ENCODE results near the gene DHRS1. TPM values are rescaled to one million over a fixed set of nuclear protein-coding genes. Genes with fewer than 3 reads are reported as not detected.

The DHRS1 gene
- total RNA-seq, 1 experiment from 2014 or later = 34.7 TPM

DNA sequence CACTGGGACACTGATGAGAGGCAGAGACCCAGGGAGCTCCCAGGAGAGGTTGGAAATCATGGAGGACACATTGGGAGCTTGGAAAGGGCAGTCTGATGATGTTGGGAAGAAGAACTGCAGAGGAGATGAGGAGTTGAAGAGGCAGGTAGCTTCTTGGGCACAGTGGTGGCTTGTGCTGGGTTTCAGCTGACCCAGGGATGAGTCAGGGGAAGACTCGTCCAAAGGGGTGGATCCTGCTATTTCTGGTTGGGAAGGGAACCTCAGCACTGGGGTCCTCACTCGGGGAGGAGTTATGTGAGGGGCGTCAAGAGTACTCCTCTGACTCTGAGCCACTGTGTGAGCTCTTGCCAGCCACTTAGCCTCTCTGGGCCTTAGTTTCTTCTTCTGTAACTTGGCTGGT, 23.8 kb upstream of the DHRS1 start:
- ATAC-seq = no peak; the same call in 1 of the 2 replicates
- Histone ChIP-seq H3K27ac (ENCODE audit: low read depth, low read length) (no peak overlapping the region), H3K9me3 (ENCODE audit: control insufficient read depth in 1 of 2, insufficient read depth in 1 of 2, low read depth in 1 of 2, low read length in 2 of 2) (no peaks in the 10 kb centered on the region), H4K20me1 (ENCODE audit: insufficient read depth) (no peaks in the 10 kb centered on the region), H3K9me2 (ENCODE audit: insufficient read depth) (no peaks in the 10 kb centered on the region), H3K4me3 (replicated peaks in 1 of 2; ENCODE audit: low read depth in 1 of 2, low read length in 2 of 2) (no peak overlapping the region), H3K4me1 (ENCODE audit: control insufficient read depth in 1 of 2, insufficient read depth in 2 of 2, low read length in 2 of 2) (no peaks in the 10 kb centered on the region), H3K27me3 (ENCODE audit: insufficient read depth, low read length) (0 out of 2 replicates have a peak, but pooled peaks cover 4% of the 10 kb centered on the region), H3K4me2 (ENCODE audit: low read length) (no peak overlapping the region), H3K36me3 (ENCODE audit: control insufficient read depth in 1 of 2, insufficient read depth in 2 of 2, low read length in 2 of 2) (no peaks in the 10 kb centered on the region), H2AFZ (ENCODE audit: low read depth, low read length, poor library complexity, severe bottlenecking) (no peak overlapping the region), H3K79me2 (ENCODE audit: insufficient read depth, low read length) (no peaks in the 10 kb centered on the region), H3K9ac (ENCODE audit: low read length) (no peak overlapping the region)
- no peak for DNase-seq (ENCODE audit: low read depth, low spot score)
- ChIA-PET CTCF (no interaction called here), POLR2A (no interaction called here), RAD21 (ENCODE audit: low non-redundant PET in 1 of 2, low total read pairs in 2 of 2, uncharacterized antibody in 2 of 2, unreplicated experiment in 2 of 2) (no interaction called here)
- BruUV-seq (replicated peaks) = no TSS peak
- TF ChIP-seq FOSL1 (IDR thresholded peaks at IDR 0.05; ENCODE audit: low read depth) (no peak), CBX3 (IDR thresholded peaks at IDR 0.05; ENCODE audit: low read depth) (no peak), POLR2A (IDR thresholded peaks at IDR 0.05; ENCODE audit: borderline replicate concordance, extremely low read depth, insufficient read depth, insufficient read length) (no peak), SP1 (IDR thresholded peaks at IDR 0.05; ENCODE audit: low read depth) (no peak), TCF7L2 (IDR thresholded peaks at IDR 0.05; ENCODE audit: borderline replicate concordance, extremely low read depth, insufficient read depth, insufficient read length) (no peak), ZNF274 (IDR thresholded peaks at IDR 0.05; ENCODE audit: low read depth, low read length) (no peak), YY1 (IDR thresholded peaks at IDR 0.05; ENCODE audit: extremely low read depth, insufficient replicate concordance, low read depth, low read length) (no peak), SRF (IDR thresholded peaks at IDR 0.05; ENCODE audit: low read depth) (no peak), ELF1 (IDR thresholded peaks at IDR 0.05; ENCODE audit: borderline replicate concordance, low read depth) (no peak), EGR1 (IDR thresholded peaks at IDR 0.05; ENCODE audit: low read depth) (no peak), ZFX (IDR thresholded peaks at IDR 0.05) (no peak), CEBPB (IDR thresholded peaks at IDR 0.05; ENCODE audit: low read depth) (no peak), EZH2phosphoT487 (IDR thresholded peaks at IDR 0.05; ENCODE audit: borderline replicate concordance) (no peak), SIN3A (IDR thresholded peaks at IDR 0.05; ENCODE audit: low read depth) (no peak), RAD21 (IDR thresholded peaks at IDR 0.05; ENCODE audit: low read depth) (no peak)
- TF ChIP-seq, protein P1, sequence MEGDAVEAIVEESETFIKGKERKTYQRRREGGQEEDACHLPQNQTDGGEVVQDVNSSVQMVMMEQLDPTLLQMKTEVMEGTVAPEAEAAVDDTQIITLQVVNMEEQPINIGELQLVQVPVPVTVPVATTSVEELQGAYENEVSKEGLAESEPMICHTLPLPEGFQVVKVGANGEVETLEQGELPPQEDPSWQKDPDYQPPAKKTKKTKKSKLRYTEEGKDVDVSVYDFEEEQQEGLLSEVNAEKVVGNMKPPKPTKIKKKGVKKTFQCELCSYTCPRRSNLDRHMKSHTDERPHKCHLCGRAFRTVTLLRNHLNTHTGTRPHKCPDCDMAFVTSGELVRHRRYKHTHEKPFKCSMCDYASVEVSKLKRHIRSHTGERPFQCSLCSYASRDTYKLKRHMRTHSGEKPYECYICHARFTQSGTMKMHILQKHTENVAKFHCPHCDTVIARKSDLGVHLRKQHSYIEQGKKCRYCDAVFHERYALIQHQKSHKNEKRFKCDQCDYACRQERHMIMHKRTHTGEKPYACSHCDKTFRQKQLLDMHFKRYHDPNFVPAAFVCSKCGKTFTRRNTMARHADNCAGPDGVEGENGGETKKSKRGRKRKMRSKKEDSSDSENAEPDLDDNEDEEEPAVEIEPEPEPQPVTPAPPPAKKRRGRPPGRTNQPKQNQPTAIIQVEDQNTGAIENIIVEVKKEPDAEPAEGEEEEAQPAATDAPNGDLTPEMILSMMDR (IDR thresholded peaks at IDR 0.05 in 2 of 3, conservative IDR thresholded peaks at IDR 0.05 in 1 of 3; ENCODE audit: borderline replicate concordance in 1 of 3, insufficient read depth in 1 of 3, low read depth in 2 of 3, low read length in 2 of 3) = no peak
- TF ChIP-seq, protein P2, sequence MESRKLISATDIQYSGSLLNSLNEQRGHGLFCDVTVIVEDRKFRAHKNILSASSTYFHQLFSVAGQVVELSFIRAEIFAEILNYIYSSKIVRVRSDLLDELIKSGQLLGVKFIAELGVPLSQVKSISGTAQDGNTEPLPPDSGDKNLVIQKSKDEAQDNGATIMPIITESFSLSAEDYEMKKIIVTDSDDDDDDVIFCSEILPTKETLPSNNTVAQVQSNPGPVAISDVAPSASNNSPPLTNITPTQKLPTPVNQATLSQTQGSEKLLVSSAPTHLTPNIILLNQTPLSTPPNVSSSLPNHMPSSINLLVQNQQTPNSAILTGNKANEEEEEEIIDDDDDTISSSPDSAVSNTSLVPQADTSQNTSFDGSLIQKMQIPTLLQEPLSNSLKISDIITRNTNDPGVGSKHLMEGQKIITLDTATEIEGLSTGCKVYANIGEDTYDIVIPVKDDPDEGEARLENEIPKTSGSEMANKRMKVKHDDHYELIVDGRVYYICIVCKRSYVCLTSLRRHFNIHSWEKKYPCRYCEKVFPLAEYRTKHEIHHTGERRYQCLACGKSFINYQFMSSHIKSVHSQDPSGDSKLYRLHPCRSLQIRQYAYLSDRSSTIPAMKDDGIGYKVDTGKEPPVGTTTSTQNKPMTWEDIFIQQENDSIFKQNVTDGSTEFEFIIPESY (IDR thresholded peaks at IDR 0.05; ENCODE audit: extremely low read depth, insufficient replicate concordance, low read length) = no peak
- TF ChIP-seq, protein P3, sequence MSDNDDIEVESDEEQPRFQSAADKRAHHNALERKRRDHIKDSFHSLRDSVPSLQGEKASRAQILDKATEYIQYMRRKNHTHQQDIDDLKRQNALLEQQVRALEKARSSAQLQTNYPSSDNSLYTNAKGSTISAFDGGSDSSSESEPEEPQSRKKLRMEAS (IDR thresholded peaks at IDR 0.05) = no peak
- intact Hi-C loops (cut with micrococcal nuclease) = no loop called here

All from HCT116 (cell line).